Transverse colon (tissue), 4 donors: Measurements from ENCODE around the gene KREMEN1. TPM values are rescaled to one million over a fixed set of nuclear protein-coding genes. Genes with fewer than 3 reads are reported as not detected.
A peak's percentile ranks its signal among the peaks of the same experiment; 100 is the strongest.

ENCODE experiments used
- DNase-seq: peaks from one replicate; pipeline ENCODE4 v3.0.0-alpha.2; 2019
- H3K27ac ChIP-seq, 4 donors: fragments of 200-600 bp; sonication (generic); 2 replicates each; pipeline ENCODE4 v1.5.1; 2016 to 2018; ENCODE audit warnings: inconsistent platforms in 4 of 4
- H3K27me3 ChIP-seq: fragments of 200-600 bp; sonication (generic); 2 replicates; pipeline ENCODE4 v1.5.1; 2017; ENCODE audit warnings: inconsistent platforms
- H3K36me3 ChIP-seq, 4 donors: fragments of 200-600 bp; sonication (generic); 2 replicates each; pipeline ENCODE4 v1.5.1; 2017 to 2019; ENCODE audit warnings: inconsistent platforms in 4 of 4
- H3K4me1 ChIP-seq, 4 donors: fragments of 200-600 bp; sonication (generic); 2 replicates each; pipeline ENCODE4 v1.5.1; 2017 to 2020; ENCODE audit warnings: inconsistent platforms in 4 of 4
- H3K4me3 ChIP-seq, 4 donors: fragments of 200-600 bp; sonication (generic); 1 replicate in 1 of 4; 2 replicates in 3 of 4; pipeline versions ENCODE4 v1.5.1 to v1.6.1; 2017 to 2019; ENCODE audit warnings: inconsistent platforms in 4 of 4
- H3K9me3 ChIP-seq, 2 donors: fragments of 200-600 bp; sonication (generic); 2 replicates each; pipeline ENCODE4 v1.5.1; 2017 to 2019; ENCODE audit warnings: inconsistent platforms in 2 of 2
- EP300 ChIP-seq: sonication (generic); formaldehyde crosslinking; IDR thresholded peaks from one replicate; pipeline ENCODE4 v1.6.1; 2017; ENCODE audit warnings: antibody characterized with exemption, low read depth
- POLR2A ChIP-seq: fragments of 450-650 bp; IDR thresholded peaks from one replicate; pipeline ENCODE4 v1.6.1; 2016; ENCODE audit warnings: antibody characterized with exemption, mild to moderate bottlenecking, moderate library complexity
- POLR2AphosphoS5 ChIP-seq, 3 donors: sonication (generic); formaldehyde crosslinking; IDR thresholded peaks; one replicate each; pipeline ENCODE4 v1.6.1; 2016; ENCODE audit warnings: antibody characterized with exemption in 3 of 3
- WGBS, 2 donors: methylation state at CpG; one replicate each; pipeline ENCODE4 v1.1.5; 2018; ENCODE audit warnings: low coverage in 1 of 2; 5-methylcytosine and 5-hydroxymethylcytosine counted together
- in situ Hi-C, 4 donors: fragments of 200-750 bp; cut with MboI; loops; one replicate each; pipeline versions ENCODE4 v1.15.0 to v1.15.1; 2017; ENCODE audit warnings: low sequenced_read_pairs in 3 of 4, low pct_ligation_motif_present in 1 of 4, low pct_unique_long_range_greater_than_20kb in 1 of 4
- intact Hi-C: fragments of 100-400 bp; cut with DNase I; formaldehyde crosslinking; loops from one replicate; pipeline ENCODE4 v1.15.1; 2023; ENCODE audit warnings: low total_unique reads
- total RNA-seq, 4 donors: library from RNA; depleted of rRNA; stranded (reverse); fragments of >200 nt; gene quantifications; one replicate each; pipeline ENCODE4 v1.1.0, GENCODE V29; 2016
- TF ChIP-seq, protein P1 (sequence below), 5 experiments: fragments of 200-600 bp in 3 of 5; fragments of 450-650 bp in 2 of 5; sonication (generic) in 3 of 5; IDR thresholded peaks; 1 replicate in 2 of 5; 2 replicates in 3 of 5; pipeline ENCODE4 v1.5.1; 2016 to 2017; ENCODE audit warnings: antibody characterized with exemption in 5 of 5, inconsistent platforms in 3 of 5, mild to moderate bottlenecking in 2 of 5, moderate library complexity in 1 of 5

KREMEN1 gene
- total RNA-seq, 4 donors from 2014 or later: 5.2 to 39.2 (median 20.1) TPM

DNA sequence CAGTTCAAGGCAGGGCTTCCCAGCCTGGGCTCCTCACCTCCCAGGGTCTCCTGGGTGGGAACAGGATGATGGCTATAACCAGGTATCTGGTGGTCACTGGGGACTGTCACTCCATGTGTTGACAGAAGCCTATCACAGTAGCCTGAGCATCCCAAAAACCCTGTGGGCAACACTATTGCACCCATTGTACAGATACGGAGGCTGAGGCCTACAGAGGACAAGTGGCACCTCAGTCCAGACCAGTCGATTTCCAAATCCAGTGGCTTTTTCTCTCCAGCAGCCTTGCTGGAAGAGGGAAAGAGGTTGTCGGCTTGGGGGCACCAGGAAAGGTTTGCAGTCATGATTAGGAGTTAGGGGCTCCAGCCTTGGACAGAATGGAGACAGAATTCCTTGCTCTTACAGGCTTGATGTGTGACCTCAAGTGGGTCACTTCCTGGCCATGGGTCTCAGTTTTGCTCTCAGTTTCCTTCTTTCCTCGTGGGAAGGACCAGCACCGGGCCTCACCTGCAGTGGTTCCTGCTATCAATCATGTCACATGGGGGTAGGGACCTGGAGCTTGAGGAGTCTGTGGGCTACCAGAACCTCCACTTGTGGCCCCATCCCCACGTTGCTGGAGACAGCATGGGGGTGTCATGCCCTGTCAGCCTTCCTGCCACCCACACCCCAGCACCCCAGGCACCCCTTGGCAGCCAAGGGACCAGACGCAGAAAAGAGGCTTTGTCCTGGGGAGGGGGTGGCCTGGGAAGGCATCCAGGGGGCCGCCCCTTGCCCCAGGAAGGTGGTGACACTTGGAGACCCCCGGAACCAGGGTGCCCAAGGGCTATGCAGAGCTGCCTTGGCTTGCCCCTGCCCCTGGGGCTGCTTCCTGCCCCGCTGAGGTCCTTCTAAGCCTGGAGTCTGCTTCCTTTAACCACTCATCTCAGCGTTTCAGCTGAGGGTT is 135.0 kb downstream of the KREMEN1 start:
- intact Hi-C loops (no loop called here), in situ Hi-C loops (no loop called here)
- no peak overlapping the region for H3K4me3 ChIP-seq
- DNase-seq: no peak
- TF ChIP-seq POLR2A (no peak), POLR2AphosphoS5 (IDR thresholded peaks at IDR 0.05) (no peak)
- TF ChIP-seq, protein P1, sequence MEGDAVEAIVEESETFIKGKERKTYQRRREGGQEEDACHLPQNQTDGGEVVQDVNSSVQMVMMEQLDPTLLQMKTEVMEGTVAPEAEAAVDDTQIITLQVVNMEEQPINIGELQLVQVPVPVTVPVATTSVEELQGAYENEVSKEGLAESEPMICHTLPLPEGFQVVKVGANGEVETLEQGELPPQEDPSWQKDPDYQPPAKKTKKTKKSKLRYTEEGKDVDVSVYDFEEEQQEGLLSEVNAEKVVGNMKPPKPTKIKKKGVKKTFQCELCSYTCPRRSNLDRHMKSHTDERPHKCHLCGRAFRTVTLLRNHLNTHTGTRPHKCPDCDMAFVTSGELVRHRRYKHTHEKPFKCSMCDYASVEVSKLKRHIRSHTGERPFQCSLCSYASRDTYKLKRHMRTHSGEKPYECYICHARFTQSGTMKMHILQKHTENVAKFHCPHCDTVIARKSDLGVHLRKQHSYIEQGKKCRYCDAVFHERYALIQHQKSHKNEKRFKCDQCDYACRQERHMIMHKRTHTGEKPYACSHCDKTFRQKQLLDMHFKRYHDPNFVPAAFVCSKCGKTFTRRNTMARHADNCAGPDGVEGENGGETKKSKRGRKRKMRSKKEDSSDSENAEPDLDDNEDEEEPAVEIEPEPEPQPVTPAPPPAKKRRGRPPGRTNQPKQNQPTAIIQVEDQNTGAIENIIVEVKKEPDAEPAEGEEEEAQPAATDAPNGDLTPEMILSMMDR (IDR thresholded peaks at IDR 0.05): no peak
- H3K4me1 ChIP-seq: peaks cover 0 to 13% (median 7%) of the 10 kb centered on the region in 4 donors
- no peak overlapping the region for H3K27ac ChIP-seq
- H3K9me3 ChIP-seq: no peaks in the 10 kb centered on the region
- WGBS, 2 donors: 36 to 59% methylated on average over 3 to 11 of the region's 11 CpGs
- no peaks in the 10 kb centered on the region for H3K36me3 ChIP-seq
- peaks cover 26% of the 10 kb centered on the region for H3K27me3 ChIP-seq

GRCh38 chr22:29208502-29208862 is 135.6 kb downstream of the KREMEN1 start:
- no peak for TF ChIP-seq POLR2A
- no peak for TF ChIP-seq POLR2AphosphoS5 (IDR thresholded peaks at IDR 0.05)
- TF ChIP-seq, protein P1 (IDR thresholded peaks at IDR 0.05): no peak
- TF ChIP-seq EP300: no peak
- peaks cover 26% of the 10 kb centered on the region for H3K27me3 ChIP-seq
- H3K4me3 ChIP-seq: no peak overlapping the region
- intact Hi-C loops (no loop called here), in situ Hi-C loops (no loop called here)
- no peaks in the 10 kb centered on the region for H3K9me3 ChIP-seq
- H3K27ac ChIP-seq: no peak overlapping the region
- WGBS, 2 donors: 79% methylated on average over 4 of the region's 4 CpGs; no CpG with 5 or more reads in 1 of the 2 donors
- H3K36me3 ChIP-seq: no peaks in the 10 kb centered on the region
- no peak for DNase-seq
- peaks cover 0 to 11% (median 7%) of the 10 kb centered on the region in 4 donors for H3K4me1 ChIP-seq

- H3K36me3 ChIP-seq: no peaks in the 10 kb centered on the region
- H3K4me3 ChIP-seq: no peak overlapping the region
- WGBS, 2 donors: 43 to 70% methylated on average over 11 to 16 of the region's 17 CpGs
- H3K27ac ChIP-seq: no peak overlapping the region
- peaks cover 26% of the 10 kb centered on the region for H3K27me3 ChIP-seq
- DNase-seq: peak; percentile 20
- in situ Hi-C loops: no loop called here
- peaks cover 0 to 11% (median 7%) of the 10 kb centered on the region in 4 donors for H3K4me1 ChIP-seq
- H3K9me3 ChIP-seq: no peaks in the 10 kb centered on the region
- no peak for TF ChIP-seq POLR2A
- no peak for TF ChIP-seq EP300
- intact Hi-C loops: no loop called here
These were observed 136.2 kb downstream of the KREMEN1 start for GRCh38 chr22:29208879-29209623.

GRCh38 chr22:29209624-29209929 is 136.7 kb downstream of the KREMEN1 start:
- DNase-seq: no peak
- in situ Hi-C loops (no loop called here), intact Hi-C loops (no loop called here)
- Histone ChIP-seq H3K36me3 (no peaks in the 10 kb centered on the region), H3K9me3 (no peaks in the 10 kb centered on the region), H3K4me3 (no peak overlapping the region), H3K27ac (no peak overlapping the region), H3K27me3 (peaks cover 26% of the 10 kb centered on the region), H3K4me1 (peaks cover 0 to 11% (median 7%) of the 10 kb centered on the region in 4 donors)
- TF ChIP-seq EP300 (no peak), POLR2A (no peak), POLR2AphosphoS5 (IDR thresholded peaks at IDR 0.05) (no peak)
- TF ChIP-seq, protein P1 (IDR thresholded peaks at IDR 0.05): no peak
- WGBS, 2 donors: 60 to 88% methylated on average over 1 to 3 of the region's 3 CpGs
